ENCODE results near the gene GOLM1. TPM values are rescaled to one million over a fixed set of nuclear protein-coding genes. Genes with fewer than 3 reads are reported as not detected.

GOLM1 gene
- total RNA-seq, 2 donors from 2014 or later, result 17.8 to 20.4 TPM

DNA sequence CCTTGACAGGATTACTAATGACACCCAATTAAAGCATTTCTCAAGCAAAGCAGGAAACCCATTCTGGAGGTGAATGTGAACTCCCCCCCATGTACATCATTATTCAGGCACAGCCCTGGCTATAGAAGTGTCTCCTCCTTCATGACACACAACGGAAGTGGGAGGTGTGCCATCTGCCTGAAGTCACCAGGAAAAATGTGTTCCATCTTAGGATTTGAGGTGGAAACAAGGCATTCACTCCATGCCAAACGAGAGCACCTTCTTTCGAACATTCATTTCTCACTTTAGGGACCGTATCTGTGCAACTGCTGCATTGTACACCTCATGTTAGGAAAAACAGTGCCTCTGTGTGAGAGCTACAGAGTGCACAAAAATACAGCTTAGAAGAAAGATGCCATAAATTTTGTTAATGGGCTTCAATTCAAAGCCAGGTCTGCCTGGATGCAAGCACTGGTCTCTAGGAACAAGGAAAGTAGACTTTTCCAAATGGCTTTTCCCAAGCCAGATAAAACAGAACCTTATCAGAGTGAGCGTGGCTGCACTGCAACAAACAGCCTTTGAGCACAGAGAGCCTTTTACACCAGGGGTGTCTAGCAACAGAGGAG, 19.4 kb downstream of the GOLM1 start:
- Histone ChIP-seq H3K27me3 (replicated peaks; ENCODE audit: insufficient read depth) (no peaks in the 10 kb centered on the region), H3K9me3 (no peaks in the 10 kb centered on the region), H3K4me1 (ENCODE audit: control insufficient read depth in 1 of 2, low read depth in 2 of 2) (no peaks in the 10 kb centered on the region), H3K27ac (no peak overlapping the region), H3K36me3 (no peaks in the 10 kb centered on the region), H3K4me3 (no peak overlapping the region)
- DNase-seq (ENCODE audit: low spot score), result no peak
- TF ChIP-seq, protein P1, sequence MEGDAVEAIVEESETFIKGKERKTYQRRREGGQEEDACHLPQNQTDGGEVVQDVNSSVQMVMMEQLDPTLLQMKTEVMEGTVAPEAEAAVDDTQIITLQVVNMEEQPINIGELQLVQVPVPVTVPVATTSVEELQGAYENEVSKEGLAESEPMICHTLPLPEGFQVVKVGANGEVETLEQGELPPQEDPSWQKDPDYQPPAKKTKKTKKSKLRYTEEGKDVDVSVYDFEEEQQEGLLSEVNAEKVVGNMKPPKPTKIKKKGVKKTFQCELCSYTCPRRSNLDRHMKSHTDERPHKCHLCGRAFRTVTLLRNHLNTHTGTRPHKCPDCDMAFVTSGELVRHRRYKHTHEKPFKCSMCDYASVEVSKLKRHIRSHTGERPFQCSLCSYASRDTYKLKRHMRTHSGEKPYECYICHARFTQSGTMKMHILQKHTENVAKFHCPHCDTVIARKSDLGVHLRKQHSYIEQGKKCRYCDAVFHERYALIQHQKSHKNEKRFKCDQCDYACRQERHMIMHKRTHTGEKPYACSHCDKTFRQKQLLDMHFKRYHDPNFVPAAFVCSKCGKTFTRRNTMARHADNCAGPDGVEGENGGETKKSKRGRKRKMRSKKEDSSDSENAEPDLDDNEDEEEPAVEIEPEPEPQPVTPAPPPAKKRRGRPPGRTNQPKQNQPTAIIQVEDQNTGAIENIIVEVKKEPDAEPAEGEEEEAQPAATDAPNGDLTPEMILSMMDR (IDR thresholded peaks at IDR 0.05), result no peak
- no peak for ATAC-seq (ENCODE audit: insufficient number of reproducible peaks, low FRiP score, low read depth)

DNA sequence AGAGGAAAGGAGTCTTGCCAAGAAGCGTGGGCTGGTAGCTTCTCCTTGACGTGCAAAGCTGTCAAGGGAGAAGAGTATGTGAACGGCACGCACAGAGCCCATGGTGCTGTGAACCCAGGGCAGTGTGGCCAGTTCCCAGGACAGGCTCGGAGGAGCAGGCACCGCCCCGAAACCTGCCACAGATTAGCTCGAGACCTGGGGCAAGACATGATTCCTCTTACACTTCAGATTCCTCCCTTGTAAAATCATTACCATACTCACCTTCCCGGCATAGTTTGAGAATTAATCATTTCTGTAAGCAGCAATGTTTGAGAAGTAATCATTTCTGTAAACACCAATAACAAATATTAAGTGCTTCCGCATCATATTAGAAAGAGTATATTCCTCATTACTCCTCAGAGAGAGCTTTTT, 19.9 kb downstream of the GOLM1 start:
- no peaks in the 10 kb centered on the region for H3K4me1 ChIP-seq (ENCODE audit: control insufficient read depth in 1 of 2, low read depth in 2 of 2)
- H3K27ac ChIP-seq, result no peak overlapping the region
- H3K27me3 ChIP-seq (replicated peaks; ENCODE audit: insufficient read depth), result no peaks in the 10 kb centered on the region
- H3K4me3 ChIP-seq, result no peak overlapping the region
- no peak for DNase-seq (ENCODE audit: low spot score)
- H3K36me3 ChIP-seq, result no peaks in the 10 kb centered on the region
- no peaks in the 10 kb centered on the region for H3K9me3 ChIP-seq
- ATAC-seq (ENCODE audit: insufficient number of reproducible peaks, low FRiP score, low read depth), result no peak
- TF ChIP-seq, protein P1 (IDR thresholded peaks at IDR 0.05), result no peak

DNA sequence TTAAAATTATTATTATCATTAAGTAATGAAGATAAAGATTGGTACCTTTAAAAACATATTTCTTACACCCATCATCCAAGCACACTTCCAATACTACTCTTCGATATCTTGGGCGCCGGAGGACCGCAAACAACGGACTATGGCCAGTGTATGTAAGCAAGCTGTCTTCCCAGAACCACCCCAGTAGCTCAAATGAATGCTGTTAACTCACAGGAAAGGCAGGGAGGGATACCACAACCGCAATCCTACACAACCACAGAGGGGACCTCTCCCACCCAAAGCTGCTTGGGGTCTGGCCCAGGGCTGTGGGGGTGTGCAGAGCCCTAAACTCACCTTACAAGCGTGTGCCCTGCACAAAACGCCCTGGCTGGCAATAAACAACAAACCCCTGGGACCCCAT, 20.6 kb downstream of the GOLM1 start:
- DNase-seq (ENCODE audit: low spot score) (no peak), ATAC-seq (ENCODE audit: insufficient number of reproducible peaks, low FRiP score, low read depth) (no peak)
- no peak overlapping the region for H3K4me3 ChIP-seq
- H3K9me3 ChIP-seq, result no peaks in the 10 kb centered on the region
- TF ChIP-seq, protein P1 (IDR thresholded peaks at IDR 0.05), result no peak
- no peaks in the 10 kb centered on the region for H3K4me1 ChIP-seq (ENCODE audit: control insufficient read depth in 1 of 2, low read depth in 2 of 2)
- H3K27me3 ChIP-seq (replicated peaks; ENCODE audit: insufficient read depth), result no peaks in the 10 kb centered on the region
- H3K27ac ChIP-seq, result no peak overlapping the region
- no peaks in the 10 kb centered on the region for H3K36me3 ChIP-seq

DNA sequence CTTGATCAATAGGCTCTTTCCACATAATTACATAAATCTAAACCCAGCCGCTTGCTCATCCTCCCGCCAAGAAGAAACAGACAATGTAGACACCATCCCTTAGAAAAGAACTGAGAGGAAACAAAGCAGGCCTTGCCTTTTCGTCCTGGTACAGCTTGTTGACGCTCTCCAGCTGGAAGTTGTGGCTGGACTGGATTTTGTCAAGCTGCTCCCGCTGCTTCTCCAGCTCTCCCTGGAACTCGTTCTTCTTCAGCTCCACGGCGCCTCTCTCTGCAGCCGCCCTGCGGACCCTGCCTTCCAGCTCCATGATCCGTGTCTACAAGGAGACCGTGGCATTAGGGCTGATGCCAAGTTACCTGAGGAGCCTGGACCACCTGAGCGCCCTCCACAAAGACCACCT, 22.1 kb downstream of the GOLM1 start:
- no peak for ATAC-seq (ENCODE audit: insufficient number of reproducible peaks, low FRiP score, low read depth)
- Histone ChIP-seq H3K27ac (no peak overlapping the region), H3K9me3 (no peaks in the 10 kb centered on the region), H3K4me3 (no peak overlapping the region), H3K4me1 (ENCODE audit: control insufficient read depth in 1 of 2, low read depth in 2 of 2) (no peaks in the 10 kb centered on the region), H3K36me3 (no peaks in the 10 kb centered on the region), H3K27me3 (replicated peaks; ENCODE audit: insufficient read depth) (no peaks in the 10 kb centered on the region)
- TF ChIP-seq, protein P1 (IDR thresholded peaks at IDR 0.05), result no peak
- DNase-seq (ENCODE audit: low spot score), result no peak

DNA sequence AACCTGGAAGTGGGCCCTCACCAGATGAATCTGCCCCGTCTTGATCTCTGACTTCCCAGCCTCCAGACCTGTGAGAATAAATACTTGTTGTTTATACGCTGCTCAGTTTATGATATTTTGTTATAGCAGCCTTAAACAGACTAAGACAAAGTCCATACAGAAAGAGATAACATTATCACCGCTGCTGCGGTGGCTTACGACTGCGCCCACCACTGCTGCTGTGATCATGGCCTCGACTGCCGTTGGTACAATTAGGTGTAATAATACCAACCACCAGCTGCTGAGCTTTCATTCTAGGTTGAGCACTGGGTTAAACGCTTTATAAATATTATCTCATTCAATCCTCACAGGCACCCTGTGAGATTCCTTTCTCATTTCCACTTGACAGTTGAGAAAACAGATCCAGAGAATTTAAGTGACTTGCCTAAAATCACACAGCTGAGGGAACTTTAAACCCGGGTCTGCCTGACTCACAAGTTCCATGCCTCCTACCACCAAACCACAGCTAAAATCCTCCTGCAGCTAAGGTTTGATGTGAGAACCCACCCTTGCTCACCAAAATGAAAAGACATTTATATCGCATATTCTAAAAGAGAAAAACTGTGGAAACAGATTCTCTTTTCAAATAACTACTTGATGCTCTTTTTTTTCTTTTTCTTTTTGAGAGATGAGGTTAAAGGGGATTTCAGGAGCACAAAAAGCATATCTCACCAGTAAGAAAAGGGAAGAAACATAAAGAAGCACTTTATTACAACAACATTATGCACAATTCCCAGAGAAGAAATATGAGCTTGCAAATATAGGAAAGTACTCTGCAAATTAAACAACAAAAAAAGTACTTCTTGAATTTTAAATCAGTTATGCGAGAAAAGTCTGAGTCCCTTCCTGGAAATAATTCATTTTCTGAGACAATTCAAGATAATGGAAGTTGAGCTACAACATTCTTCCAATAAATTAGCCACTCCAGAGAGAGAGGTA, 23.9 kb downstream of the GOLM1 start:
- no peak for ATAC-seq (ENCODE audit: insufficient number of reproducible peaks, low FRiP score, low read depth)
- TF ChIP-seq, protein P1 (IDR thresholded peaks at IDR 0.05), result no peak
- Histone ChIP-seq H3K4me1 (ENCODE audit: control insufficient read depth in 1 of 2, low read depth in 2 of 2) (no peaks in the 10 kb centered on the region), H3K9me3 (no peaks in the 10 kb centered on the region), H3K27ac (no peak overlapping the region), H3K27me3 (replicated peaks; ENCODE audit: insufficient read depth) (no peaks in the 10 kb centered on the region), H3K4me3 (no peak overlapping the region), H3K36me3 (no peaks in the 10 kb centered on the region)
- DNase-seq (ENCODE audit: low spot score), result no peak
